GM23338 (cell line): Measurements from ENCODE around the gene PAPPA2. TPM values are rescaled to one million over a fixed set of nuclear protein-coding genes. Genes with fewer than 3 reads are reported as not detected.

ENCODE experiments used
- ATAC-seq: fragments of 200-7000 bp; cut with Tn5 transposase; 3 replicates; pipeline ENCODE4 v1.9.1; 2020
- DNase-seq: peaks from one replicate; pipeline ENCODE4 v3.0.0-alpha.2; 2015; ENCODE audit warnings: low spot score
- H2AFZ ChIP-seq: fragments of 200-600 bp; sonication (generic); 2 replicates; pipeline ENCODE4 v1.8.0; 2016; ENCODE audit warnings: antibody characterized with exemption, mild to moderate bottlenecking, moderate library complexity
- H3F3A ChIP-seq: fragments of 200-600 bp; sonication (generic); replicated peaks from 2 replicates; pipeline ENCODE4 v1.8.0; 2017; ENCODE audit warnings: antibody characterized with exemption, mixed run types, low read depth
- H3K27ac ChIP-seq: fragments of 200-600 bp; sonication (generic); 2 replicates; pipeline ENCODE4 v1.6.1; 2016; ENCODE audit warnings: low read depth
- H3K27me3 ChIP-seq: fragments of 200-600 bp; sonication (generic); 2 replicates; pipeline ENCODE4 v1.8.0; 2016; ENCODE audit warnings: mild to moderate bottlenecking, mixed run types, moderate library complexity; ENCODE audit not compliant: insufficient read depth
- H3K36me3 ChIP-seq: fragments of 200-600 bp; sonication (generic); 2 replicates; pipeline ENCODE4 v1.8.0; 2016; ENCODE audit warnings: mild to moderate bottlenecking; ENCODE audit not compliant: insufficient read depth
- H3K4me1 ChIP-seq: fragments of 200-600 bp; sonication (generic); 2 replicates; pipeline ENCODE4 v1.8.0; 2016; ENCODE audit warnings: mild to moderate bottlenecking, moderate library complexity; ENCODE audit not compliant: insufficient read depth
- H3K4me2 ChIP-seq: fragments of 200-600 bp; sonication (generic); 2 replicates; pipeline ENCODE4 v1.7.1; 2017; ENCODE audit warnings: mixed run types
- H3K4me3 ChIP-seq: fragments of 200-600 bp; sonication (generic); 2 replicates; pipeline ENCODE4 v1.6.1; 2016; ENCODE audit warnings: mixed run types
- H3K79me2 ChIP-seq: fragments of 200-600 bp; sonication (generic); replicated peaks from 2 replicates; pipeline ENCODE4 v1.8.0; 2017; ENCODE audit warnings: mild to moderate bottlenecking; ENCODE audit not compliant: insufficient read depth
- H3K9me2 ChIP-seq: fragments of 200-600 bp; sonication (generic); 2 replicates; pipeline ENCODE4 v1.8.0; 2017; ENCODE audit not compliant: insufficient read depth
- H4K20me1 ChIP-seq: fragments of 200-600 bp; sonication (generic); replicated peaks from 2 replicates; pipeline ENCODE4 v1.8.0; 2017; ENCODE audit warnings: mild to moderate bottlenecking; ENCODE audit not compliant: insufficient read depth
- H3K27ac Mint-ChIP-seq: 2 replicates; pipeline ENCODE4 v1.8.0; 2020; ENCODE audit warnings: inconsistent platforms, mild to moderate bottlenecking, moderate library complexity, mixed read lengths
- H3K27me3 Mint-ChIP-seq: 3 replicates; pipeline ENCODE4 v1.8.0; 2022; ENCODE audit warnings: low read depth, mild to moderate bottlenecking, moderate library complexity, mixed read lengths, inconsistent platforms; ENCODE audit not compliant: insufficient read depth, poor library complexity
- H3K36me3 Mint-ChIP-seq: 3 replicates; pipeline ENCODE4 v1.8.0; 2021; ENCODE audit warnings: low read depth, mild to moderate bottlenecking, inconsistent platforms, moderate library complexity, mixed read lengths
- H3K4me1 Mint-ChIP-seq: 3 replicates; pipeline ENCODE4 v1.8.0; 2020; ENCODE audit warnings: mild to moderate bottlenecking, inconsistent platforms, mixed read lengths
- H3K4me3 Mint-ChIP-seq: 3 replicates; pipeline ENCODE4 v1.8.0; 2021; ENCODE audit warnings: moderate library complexity, mild to moderate bottlenecking, inconsistent platforms, mixed read lengths
- H3K9me3 Mint-ChIP-seq: 3 replicates; pipeline ENCODE4 v1.8.0; 2020; ENCODE audit warnings: moderate library complexity, mild to moderate bottlenecking, inconsistent platforms, mixed read lengths
- CREB1 ChIP-seq: fragments of 250-450 bp; sonication (Bioruptor Pico); IDR thresholded peaks from 2 replicates; pipeline ENCODE4 v1.5.0; 2020; ENCODE audit warnings: low read depth, mild to moderate bottlenecking, moderate library complexity
- EZH2 ChIP-seq: fragments of 200-600 bp; sonication (generic); IDR thresholded peaks from one replicate; pipeline ENCODE4 v1.8.0; 2017; ENCODE audit warnings: antibody characterized with exemption, mild to moderate bottlenecking, low read depth; ENCODE audit not compliant: unreplicated experiment
- EZH2phosphoT487 ChIP-seq: fragments of 200-600 bp; sonication (generic); IDR thresholded peaks from one replicate; pipeline ENCODE4 v1.8.1; 2018; ENCODE audit warnings: antibody characterized with exemption; ENCODE audit not compliant: unreplicated experiment
- JUNB ChIP-seq: IDR thresholded peaks from one replicate; pipeline ENCODE4 v1.6.1; 2016; ENCODE audit warnings: antibody characterized with exemption; ENCODE audit not compliant: unreplicated experiment
- NANOG ChIP-seq: IDR thresholded peaks from 2 replicates; pipeline ENCODE4 v1.6.1; 2016; ENCODE audit warnings: antibody characterized with exemption, borderline replicate concordance
- POLR2AphosphoS5 ChIP-seq: IDR thresholded peaks from 2 replicates; pipeline ENCODE4 v1.6.1; 2016; ENCODE audit warnings: antibody characterized with exemption, low read depth
- REST ChIP-seq: IDR thresholded peaks from one replicate; pipeline ENCODE4 v1.6.1; 2018; ENCODE audit warnings: antibody characterized with exemption; ENCODE audit not compliant: unreplicated experiment
- STAT1 ChIP-seq: IDR thresholded peaks from one replicate; pipeline ENCODE4 v1.6.1; 2016; ENCODE audit warnings: antibody characterized with exemption; ENCODE audit not compliant: unreplicated experiment
- ZNF114 ChIP-seq: fragments of 250-450 bp; sonication (Bioruptor Pico); IDR thresholded peaks from 2 replicates; pipeline ENCODE4 v1.5.0; 2020; ENCODE audit warnings: mild to moderate bottlenecking, moderate library complexity
- ZNF331 ChIP-seq: fragments of 250-450 bp; sonication (Bioruptor Pico); IDR thresholded peaks from 2 replicates; pipeline ENCODE4 v1.5.0; 2020; ENCODE audit warnings: low read depth, mild to moderate bottlenecking, moderate library complexity
- ZNF462 ChIP-seq: fragments of 250-450 bp; sonication (Bioruptor Pico); IDR thresholded peaks from 2 replicates; pipeline ENCODE4 v1.5.0; 2020; ENCODE audit warnings: mild to moderate bottlenecking, moderate library complexity
- polyA plus RNA-seq: library from polyadenylated mRNA; unstranded; fragments of >200 nt; fragmentation: Nextera tagmentation; extraction: Ambion mirVana; gene quantifications from 2 replicates; pipeline ENCODE4 v1.2.1, GENCODE V29; 2016
- total RNA-seq: library from RNA; depleted of rRNA; stranded (reverse); fragments of >200 nt; shearing (Covaris generic); gene quantifications from 2 replicates; pipeline ENCODE4 v1.2.3, GENCODE V29; 2014
- TF ChIP-seq, protein P1 (sequence below), 2 experiments: fragments of 200-600 bp in 1 of 2; sonication (generic) in 1 of 2; conservative IDR thresholded peaks; 2 replicates each; pipeline versions ENCODE4 v1.5.1 to v1.6.1; 2016 to 2017; ENCODE audit warnings: antibody characterized with exemption in 2 of 2, low read depth in 2 of 2, mild to moderate bottlenecking in 2 of 2, moderate library complexity in 1 of 2
- TF ChIP-seq, protein P2 (sequence below): IDR thresholded peaks from 2 replicates; pipeline ENCODE4 v1.6.1; 2016; ENCODE audit warnings: antibody characterized with exemption

Gene PAPPA2
- total and polyA plus RNA-seq, 2 experiments from 2014 or later = 1.4 to 1.7 TPM

DNA sequence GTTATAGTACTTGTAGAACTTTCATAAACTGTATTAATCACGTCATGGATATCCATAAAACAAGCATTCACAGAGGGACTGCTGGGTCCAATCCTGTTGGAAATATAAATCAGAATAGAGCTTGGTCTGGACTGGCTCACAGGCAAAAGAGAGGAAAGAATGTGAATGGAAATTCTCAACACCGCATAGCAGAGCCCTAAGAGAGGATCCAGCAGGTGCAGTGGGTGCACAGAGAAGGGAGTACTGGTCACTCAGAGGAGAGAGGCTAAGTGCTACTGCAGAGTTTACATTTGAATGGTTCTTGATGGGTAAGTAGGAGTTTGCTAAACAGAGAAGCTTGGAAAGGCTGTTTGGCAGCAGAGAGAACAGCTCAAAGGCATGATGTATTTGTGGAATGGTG is 231.7 kb downstream of the PAPPA2 start:
- Histone ChIP-seq H3K27ac (no peak overlapping the region), H3K79me2 (no peaks in the 10 kb centered on the region)
- H3K27me3 Mint-ChIP-seq = peaks cover 1% of the 10 kb centered on the region

More for the DNA sequence above, 231.7 kb downstream of the PAPPA2 start:
- H3K36me3 Mint-ChIP-seq = no peaks in the 10 kb centered on the region
- no peak overlapping the region for H3K4me3 ChIP-seq
- H3K9me2 ChIP-seq = no peaks in the 10 kb centered on the region
- peaks cover 25% of the 10 kb centered on the region for H3K4me1 Mint-ChIP-seq
- no peaks in the 10 kb centered on the region for H4K20me1 ChIP-seq
- H3K9me3 Mint-ChIP-seq = no peaks in the 10 kb centered on the region
- TF ChIP-seq ZNF462 (no peak), CREB1 (CRISPR knock-in tag) (no peak), EZH2phosphoT487 (no peak), POLR2AphosphoS5 (no peak), EZH2 (no peak), NANOG (no peak), ZNF331 (CRISPR knock-in tag) (no peak), STAT1 (no peak), JUNB (no peak), REST (no peak), ZNF114 (CRISPR knock-in tag) (no peak)
- TF ChIP-seq, protein P1, sequence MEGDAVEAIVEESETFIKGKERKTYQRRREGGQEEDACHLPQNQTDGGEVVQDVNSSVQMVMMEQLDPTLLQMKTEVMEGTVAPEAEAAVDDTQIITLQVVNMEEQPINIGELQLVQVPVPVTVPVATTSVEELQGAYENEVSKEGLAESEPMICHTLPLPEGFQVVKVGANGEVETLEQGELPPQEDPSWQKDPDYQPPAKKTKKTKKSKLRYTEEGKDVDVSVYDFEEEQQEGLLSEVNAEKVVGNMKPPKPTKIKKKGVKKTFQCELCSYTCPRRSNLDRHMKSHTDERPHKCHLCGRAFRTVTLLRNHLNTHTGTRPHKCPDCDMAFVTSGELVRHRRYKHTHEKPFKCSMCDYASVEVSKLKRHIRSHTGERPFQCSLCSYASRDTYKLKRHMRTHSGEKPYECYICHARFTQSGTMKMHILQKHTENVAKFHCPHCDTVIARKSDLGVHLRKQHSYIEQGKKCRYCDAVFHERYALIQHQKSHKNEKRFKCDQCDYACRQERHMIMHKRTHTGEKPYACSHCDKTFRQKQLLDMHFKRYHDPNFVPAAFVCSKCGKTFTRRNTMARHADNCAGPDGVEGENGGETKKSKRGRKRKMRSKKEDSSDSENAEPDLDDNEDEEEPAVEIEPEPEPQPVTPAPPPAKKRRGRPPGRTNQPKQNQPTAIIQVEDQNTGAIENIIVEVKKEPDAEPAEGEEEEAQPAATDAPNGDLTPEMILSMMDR (conservative IDR thresholded peaks at IDR 0.05; ENCODE audit: low read depth in 2 of 2) = no peak
- TF ChIP-seq, protein P2, sequence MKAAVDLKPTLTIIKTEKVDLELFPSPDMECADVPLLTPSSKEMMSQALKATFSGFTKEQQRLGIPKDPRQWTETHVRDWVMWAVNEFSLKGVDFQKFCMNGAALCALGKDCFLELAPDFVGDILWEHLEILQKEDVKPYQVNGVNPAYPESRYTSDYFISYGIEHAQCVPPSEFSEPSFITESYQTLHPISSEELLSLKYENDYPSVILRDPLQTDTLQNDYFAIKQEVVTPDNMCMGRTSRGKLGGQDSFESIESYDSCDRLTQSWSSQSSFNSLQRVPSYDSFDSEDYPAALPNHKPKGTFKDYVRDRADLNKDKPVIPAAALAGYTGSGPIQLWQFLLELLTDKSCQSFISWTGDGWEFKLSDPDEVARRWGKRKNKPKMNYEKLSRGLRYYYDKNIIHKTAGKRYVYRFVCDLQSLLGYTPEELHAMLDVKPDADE = no peak
- H3K27me3 ChIP-seq = no peaks in the 10 kb centered on the region
- no peak overlapping the region for H3K4me2 ChIP-seq
- ATAC-seq (peak; percentile 66), DNase-seq (peak; percentile 42)
- H3K36me3 ChIP-seq = no peaks in the 10 kb centered on the region
- peaks cover 8% of the 10 kb centered on the region for H3K4me1 ChIP-seq
- H3K27ac Mint-ChIP-seq = no peak overlapping the region
- no peaks in the 10 kb centered on the region for H3F3A ChIP-seq
- no peak overlapping the region for H2AFZ ChIP-seq
- H3K4me3 Mint-ChIP-seq = no peak overlapping the region
